GM18511 (cell line): Measurements from ENCODE around the gene CAPN5.

Source experiments
- ATAC-seq: cut with Tn5 transposase; IDR thresholded peaks from one replicate; pipeline ENCODE4 v1.9.1; 2021; ENCODE audit warnings: mild to moderate bottlenecking, moderate library complexity; ENCODE audit not compliant: unreplicated experiment

CAPN5 gene

GRCh38 chr11:77063861-77064260 lies 2.9 kb upstream of the CAPN5 start:
- ATAC-seq = no peak

- ATAC-seq = no peak
Observed at GRCh38 chr11:77064648-77065217, 2.0 kb upstream of the CAPN5 start.

GRCh38 chr11:77065878-77066228 lies 918 bp upstream of the CAPN5 start:
- ATAC-seq = no peak

GRCh38 chr11:77067861-77068443 lies 1.2 kb downstream of the CAPN5 start:
- ATAC-seq = no peak

GRCh38 chr11:77068457-77069335 lies 1.9 kb downstream of the CAPN5 start:
- ATAC-seq = no peak

GRCh38 chr11:77069336-77069968 lies 2.7 kb downstream of the CAPN5 start:
- no peak for ATAC-seq

- no peak for ATAC-seq
Observed at GRCh38 chr11:77069969-77070582, 3.3 kb downstream of the CAPN5 start.

GRCh38 chr11:77071077-77071476 lies 4.3 kb downstream of the CAPN5 start:
- ATAC-seq = no peak

GRCh38 chr11:77071671-77072605 lies 5.2 kb downstream of the CAPN5 start:
- ATAC-seq = no peak

GRCh38 chr11:77072851-77073327 lies 6.1 kb downstream of the CAPN5 start:
- ATAC-seq = no peak

- no peak for ATAC-seq
Observed at GRCh38 chr11:77073328-77074001, 6.7 kb downstream of the CAPN5 start.

- ATAC-seq = no peak
Observed at GRCh38 chr11:77074205-77074604, 7.4 kb downstream of the CAPN5 start.

- no peak for ATAC-seq
Observed at GRCh38 chr11:77074626-77075221, 8.0 kb downstream of the CAPN5 start.

GRCh38 chr11:77075425-77075905 lies 8.7 kb downstream of the CAPN5 start:
- no peak for ATAC-seq

- peak; percentile 59 for ATAC-seq
Observed at GRCh38 chr11:77079666-77080065, 12.9 kb downstream of the CAPN5 start.

GRCh38 chr11:77080643-77081210 lies 14.0 kb downstream of the CAPN5 start:
- no peak for ATAC-seq

GRCh38 chr11:77081381-77081851 lies 14.6 kb downstream of the CAPN5 start:
- no peak for ATAC-seq
